ENCODE data around the gene IL1F10.
"Not testable (repeated sequence)": the region's sequence is repeated elsewhere in the genome, so short reads cannot be mapped to it uniquely, and the experiment has no call there.

DNA sequence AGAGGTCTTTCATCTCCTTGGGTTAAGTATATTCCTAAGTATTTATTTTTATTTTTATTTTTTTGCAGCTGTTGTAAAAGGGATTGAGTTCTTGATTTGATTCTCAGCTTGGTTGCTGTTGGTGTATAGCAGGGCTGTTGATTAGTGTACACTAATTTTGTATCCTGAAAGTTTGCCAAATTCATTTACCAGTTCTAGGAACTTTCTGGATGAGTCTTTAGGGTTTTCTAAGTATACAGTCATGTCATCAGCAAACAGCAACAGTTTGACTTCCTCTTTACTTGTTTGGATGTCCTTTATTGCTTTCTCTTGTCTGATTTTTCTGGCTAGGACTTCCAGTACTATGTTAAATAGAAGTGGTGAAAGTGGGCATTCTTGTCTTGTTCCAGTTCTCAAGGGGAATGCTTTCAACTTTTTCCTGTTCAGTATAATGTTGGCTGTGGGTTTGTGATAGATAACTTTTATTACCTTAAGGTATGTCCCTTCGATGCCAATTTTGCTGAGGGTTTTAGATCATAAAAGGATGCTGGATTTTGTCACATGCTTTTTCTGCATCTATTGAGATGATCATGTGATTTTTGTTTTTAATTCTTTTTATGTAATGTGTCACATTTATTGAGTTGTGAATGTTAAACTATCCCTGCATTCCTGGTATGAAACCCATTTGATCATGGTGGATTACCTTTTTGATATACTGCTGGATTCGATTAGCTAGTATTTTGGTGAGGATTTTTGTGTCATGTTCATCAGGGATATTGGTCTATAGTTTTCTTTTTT lies 29.3 kb downstream of the IL1F10 start:
- not testable (repeated sequence) for TF ChIP-seq CTCF (IDR thresholded peaks at IDR 0.05; ENCODE audit: insufficient read depth, low read length); POLR2AphosphoS5 (IDR thresholded peaks at IDR 0.05; ENCODE audit: low read depth); GABPA (IDR thresholded peaks at IDR 0.05; ENCODE audit: low read depth)

Data from HL-60 (cell line).